Erythroblast (primary cell): Measurements from ENCODE around the gene SPG11.

Experiments used
- GATA1 ChIP-seq: IDR thresholded peaks from 2 replicates; pipeline ENCODE4 v1.6.1; 2011; ENCODE audit warnings: low read depth, mild to moderate bottlenecking, control low read depth, low read length, moderate library complexity
- POLR2A ChIP-seq: IDR thresholded peaks from 2 replicates; pipeline ENCODE4 v1.6.1; 2011; ENCODE audit warnings: mild to moderate bottlenecking, low read length

DNA sequence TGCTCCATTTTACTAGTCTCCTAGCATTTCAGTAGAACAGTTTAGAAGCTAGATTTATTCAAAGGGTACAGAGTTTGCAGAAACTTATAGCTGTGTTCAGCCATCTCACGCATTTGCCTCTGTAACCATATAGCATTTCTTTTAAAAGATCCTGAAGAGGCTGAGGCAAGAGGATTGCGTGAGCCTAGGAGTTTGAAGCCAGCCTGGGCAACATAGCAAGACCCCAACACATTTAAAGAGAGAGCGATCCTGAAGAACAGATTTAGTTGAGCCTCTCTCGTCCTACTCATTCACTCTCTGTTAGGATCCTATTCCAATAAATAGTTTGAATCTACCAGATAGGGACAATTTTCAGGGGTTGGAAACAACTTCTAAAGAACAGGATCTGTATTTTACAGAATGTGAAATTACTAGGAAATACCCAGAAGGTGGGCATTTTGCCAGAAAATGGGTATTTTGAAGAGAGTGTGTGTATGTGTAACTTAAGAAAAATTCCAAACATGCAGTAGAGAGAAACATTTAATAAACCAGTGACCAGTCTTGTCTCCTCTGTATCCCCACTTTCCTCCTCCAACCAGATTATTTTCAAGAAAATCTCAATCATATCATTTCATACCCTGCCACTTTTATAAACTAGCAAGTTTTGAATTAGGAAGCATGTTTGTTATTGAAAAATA lies 122.0 kb downstream of the SPG11 start:
- TF ChIP-seq POLR2A (no peak), GATA1 (no peak)
